Heart left ventricle (tissue), 16 donors: ENCODE results near the gene S100PBP. TPM values are rescaled to one million over a fixed set of nuclear protein-coding genes. Genes with fewer than 3 reads are reported as not detected.
A peak's percentile ranks its signal among the peaks of the same experiment; 100 is the strongest.

Experiments
- ATAC-seq, 4 donors: fragments of 200-7000 bp; cut with Tn5 transposase; one replicate each; pipeline ENCODE4 v1.9.1; 2020 to 2022; ENCODE audit warnings: moderate library complexity in 4 of 4, mild to moderate bottlenecking in 3 of 4, moderate number of reproducible peaks in 1 of 4
- DNase-seq, 5 donors: peaks; one replicate each; pipeline ENCODE4 v3.0.0-alpha.2; 2020
- H3K27ac ChIP-seq, 12 donors: fragments of 200-600 bp; sonication (generic) in 4 of 12; one replicate each; pipeline versions ENCODE4 v1.5.0 to v1.8.0; 2016 to 2022; ENCODE audit warnings: mild to moderate bottlenecking in 2 of 12
- H3K27me3 ChIP-seq, 9 donors: fragments of 200-600 bp; sonication (generic) in 2 of 9; one replicate each; pipeline versions ENCODE4 v1.5.1 to v1.8.0; 2016 to 2022; ENCODE audit warnings: mild to moderate bottlenecking in 3 of 9
- H3K36me3 ChIP-seq, 9 donors: fragments of 200-600 bp; sonication (generic) in 2 of 9; one replicate each; pipeline versions ENCODE4 v1.5.0 to v1.8.0; 2018 to 2022; ENCODE audit warnings: mild to moderate bottlenecking in 2 of 9
- H3K4me1 ChIP-seq, 12 donors: fragments of 200-600 bp; sonication (generic) in 4 of 12; one replicate each; pipeline versions ENCODE4 v1.5.0 to v1.8.0; 2016 to 2022; ENCODE audit warnings: mild to moderate bottlenecking in 3 of 12
- H3K4me3 ChIP-seq, 12 donors: fragments of 200-600 bp; sonication (generic) in 4 of 12; one replicate each; pipeline versions ENCODE4 v1.5.0 to v1.8.0; 2017 to 2022; ENCODE audit warnings: mild to moderate bottlenecking in 9 of 12, moderate library complexity in 4 of 12
- H3K9me3 ChIP-seq, 12 donors: fragments of 200-600 bp; sonication (generic) in 4 of 12; one replicate each; pipeline versions ENCODE4 v1.5.0 to v1.8.0; 2016 to 2022; ENCODE audit warnings: mild to moderate bottlenecking in 1 of 12
- POLR2A ChIP-seq, 2 donors: fragments of 450-650 bp; IDR thresholded peaks; one replicate each; pipeline ENCODE4 v1.6.1; 2017; ENCODE audit warnings: antibody characterized with exemption in 2 of 2, mild to moderate bottlenecking in 2 of 2, moderate library complexity in 2 of 2
- WGBS, 4 donors: extraction: QIAGEN DNeasy Blood & Tissue Kit in 2 of 4; methylation state at CpG; one replicate each; pipeline versions ENCODE4 v1.1.5 to v1.1.7; 2013 to 2018; 5-methylcytosine and 5-hydroxymethylcytosine counted together
- intact Hi-C, 10 donors: fragments of 100-400 bp; cut with DNase I; formaldehyde crosslinking; loops; one replicate each; pipeline versions ENCODE4 v1.11.1 to v1.14.2; 2022
- polyA plus RNA-seq, 2 donors: library from polyadenylated mRNA; stranded (reverse); fragments of 200-250 nt; gene quantifications; one replicate each; pipeline ENCODE4 v1.2.3, GENCODE V29; 2013
- total RNA-seq, 9 donors: library from RNA; depleted of rRNA in 2 of 9; stranded (reverse); fragments of >200 nt in 2 of 9; fragmentation: NEBNext Ultra II Directional in 3 of 9; extraction: Animal tissue kit (Norgen Biotek cat#: 25700) in 3 of 9; gene quantifications; one replicate each; pipeline versions ENCODE4 v1.1.0 to v1.2.4, GENCODE V29; 2016 to 2023
- TF ChIP-seq, protein P1 (sequence below), 12 donors: fragments of 200-600 bp; sonication (generic) in 4 of 12; IDR thresholded peaks; one replicate each; pipeline versions ENCODE4 v1.5.0 to v1.8.0; 2018 to 2022; ENCODE audit warnings: antibody characterized with exemption in 12 of 12, mild to moderate bottlenecking in 5 of 12
- donor health status: ischemic (EF 13 %, LVEDD 7.1; RV severe dilation, severe dysfunction).
- donor health status: healthy with polysubstance abuse.
- donor health status: DM: no; HTN: yes; CAD: no.
- donor health status: DM: no; HTN: no; CAD: no.
- donor health status: ischemic (EF 25% LVEDD 6.9; RV normal size, moderate dysfunction).
- donor health status: ischemic (EF 25% LVEDD 5.7; RV mildly dilated, moderate dysfunction).
- donor health status: healthy.
- donor health status: DM: yes; HTN: yes; CAD: no.
- donor health status: ischemic (EF 35%, LVEDD 5.7; RV mildly dilated, moderate dysfunction).
- donor health status: nonischemic (EF 11% LVEDD 7.7; RV severe dilation, severe dysfunction).
- donor health status: DM: yes; HTN: yes; CAD: no.
- donor health status: PGD.
- donor health status: ischemic (EF 29% LVEDD 5.4; RV normal size, mild dysfunction).
- donor health status: nonischemic (EF 23%, LVEDD 6.1; RV moderate dilation, normal function).

Gene S100PBP
- total and polyA plus RNA-seq, 11 donors = 5.8 to 21.2 (median 10.7) TPM

DNA sequence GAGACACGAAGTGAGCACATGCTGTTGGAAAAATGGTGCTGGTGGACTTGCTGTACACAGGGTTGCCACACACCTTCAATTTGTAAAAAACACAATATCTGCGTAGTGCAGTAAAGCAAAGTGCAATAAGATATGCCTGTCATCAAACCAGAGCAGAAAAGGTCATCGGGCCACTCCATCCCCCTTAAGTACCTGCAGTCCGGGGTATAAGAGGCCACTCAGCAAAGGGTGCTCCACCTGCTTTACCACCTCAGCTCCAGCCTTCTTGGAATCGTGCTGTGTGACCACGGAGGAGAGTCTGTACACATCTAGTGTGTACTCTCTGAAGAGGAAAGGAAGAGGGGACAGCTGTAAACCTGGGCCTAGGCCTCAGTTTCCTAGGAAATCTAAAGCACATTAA is 11.2 kb upstream of the S100PBP start:
- H3K27me3 ChIP-seq = no peaks in the 10 kb centered on the region
- no peak overlapping the region for H3K27ac ChIP-seq
- peaks cover 2 to 77% (median 60%) of the 10 kb centered on the region in 9 donors for H3K36me3 ChIP-seq
- 59 to 69% (median 68%) methylated on average over 6 of the region's 6 CpGs for WGBS, 4 donors
- no peak for DNase-seq
- H3K4me1 ChIP-seq = peaks cover 0 to 20% (median 2%) of the 10 kb centered on the region in 12 donors
- H3K4me3 ChIP-seq = no peak overlapping the region
- no peak for TF ChIP-seq POLR2A (IDR thresholded peaks at IDR 0.05)
- TF ChIP-seq, protein P1, sequence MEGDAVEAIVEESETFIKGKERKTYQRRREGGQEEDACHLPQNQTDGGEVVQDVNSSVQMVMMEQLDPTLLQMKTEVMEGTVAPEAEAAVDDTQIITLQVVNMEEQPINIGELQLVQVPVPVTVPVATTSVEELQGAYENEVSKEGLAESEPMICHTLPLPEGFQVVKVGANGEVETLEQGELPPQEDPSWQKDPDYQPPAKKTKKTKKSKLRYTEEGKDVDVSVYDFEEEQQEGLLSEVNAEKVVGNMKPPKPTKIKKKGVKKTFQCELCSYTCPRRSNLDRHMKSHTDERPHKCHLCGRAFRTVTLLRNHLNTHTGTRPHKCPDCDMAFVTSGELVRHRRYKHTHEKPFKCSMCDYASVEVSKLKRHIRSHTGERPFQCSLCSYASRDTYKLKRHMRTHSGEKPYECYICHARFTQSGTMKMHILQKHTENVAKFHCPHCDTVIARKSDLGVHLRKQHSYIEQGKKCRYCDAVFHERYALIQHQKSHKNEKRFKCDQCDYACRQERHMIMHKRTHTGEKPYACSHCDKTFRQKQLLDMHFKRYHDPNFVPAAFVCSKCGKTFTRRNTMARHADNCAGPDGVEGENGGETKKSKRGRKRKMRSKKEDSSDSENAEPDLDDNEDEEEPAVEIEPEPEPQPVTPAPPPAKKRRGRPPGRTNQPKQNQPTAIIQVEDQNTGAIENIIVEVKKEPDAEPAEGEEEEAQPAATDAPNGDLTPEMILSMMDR (IDR thresholded peaks at IDR 0.05) = no peak
- no peaks in the 10 kb centered on the region for H3K9me3 ChIP-seq
- ATAC-seq = peak in 2 of 4 donors; percentile 21 to 43
- intact Hi-C loops = no loop called here

DNA sequence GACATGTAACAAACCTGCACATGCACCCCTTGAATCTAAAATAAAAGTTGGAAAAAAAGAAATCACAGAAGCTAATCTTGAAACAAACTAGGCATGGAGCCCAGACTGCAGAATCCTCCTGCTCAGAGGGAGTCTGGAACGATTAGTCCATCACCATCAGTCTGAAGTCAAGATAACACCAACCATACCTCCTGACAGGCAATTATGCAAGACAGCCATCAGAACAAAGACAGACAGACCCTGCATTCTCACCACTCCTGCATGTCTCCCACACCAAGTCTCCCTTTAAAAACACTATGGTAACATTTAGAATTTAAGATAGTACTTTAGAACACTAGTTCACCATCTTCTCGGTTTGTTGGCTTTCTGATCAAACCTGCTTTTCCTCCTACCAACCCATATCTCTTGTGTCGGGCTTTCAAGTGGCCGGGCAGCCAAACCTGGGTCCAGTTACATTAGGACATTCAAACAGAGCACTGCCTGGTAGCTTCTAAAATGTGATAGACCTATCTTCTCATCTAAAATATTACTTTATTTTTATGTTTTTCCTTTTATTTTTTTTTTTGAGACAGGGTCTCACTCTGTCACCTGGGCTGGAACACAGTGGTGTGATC is 10.4 kb upstream of the S100PBP start:
- Histone ChIP-seq H3K27ac (no peak overlapping the region), H3K4me1 (peaks cover 0 to 20% (median 2%) of the 10 kb centered on the region in 12 donors), H3K9me3 (no peaks in the 10 kb centered on the region), H3K4me3 (no peak overlapping the region), H3K36me3 (peaks cover 2 to 73% (median 56%) of the 10 kb centered on the region in 9 donors), H3K27me3 (no peaks in the 10 kb centered on the region)
- WGBS, 4 donors = 43 to 50% (median 47%) methylated on average over 4 of the region's 4 CpGs
- ATAC-seq (peak in 2 of 4 donors; percentile 73 to 83), DNase-seq (no peak)
- intact Hi-C loops = no loop called here
- TF ChIP-seq POLR2A (IDR thresholded peaks at IDR 0.05) = no peak
- TF ChIP-seq, protein P1 (IDR thresholded peaks at IDR 0.05) = no peak

DNA sequence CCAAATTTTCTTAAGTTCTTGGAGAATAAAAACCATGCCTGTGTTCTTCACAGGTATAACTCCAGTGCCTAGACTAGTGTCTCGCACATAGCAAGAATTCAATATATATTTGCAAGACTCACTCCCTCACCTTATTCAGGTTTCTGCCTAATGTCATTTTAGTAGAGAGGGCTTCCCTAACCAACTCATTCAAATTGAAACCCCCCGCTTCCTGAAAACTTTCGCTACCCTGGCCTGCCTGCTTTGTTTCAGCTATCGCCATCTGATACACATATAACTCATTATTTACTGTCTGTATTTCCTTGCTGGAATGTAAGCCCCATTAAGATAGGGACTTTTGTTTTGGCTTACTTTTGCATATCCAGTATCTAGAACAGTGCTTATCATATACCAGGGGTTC is 8.9 kb upstream of the S100PBP start:
- no peak for TF ChIP-seq POLR2A (IDR thresholded peaks at IDR 0.05)
- TF ChIP-seq, protein P1 (IDR thresholded peaks at IDR 0.05) = no peak
- 95 to 98% (median 97%) methylated on average over 4 of the region's 4 CpGs for WGBS, 4 donors
- Histone ChIP-seq H3K4me1 (peaks cover 0 to 28% (median 5%) of the 10 kb centered on the region in 12 donors), H3K9me3 (no peaks in the 10 kb centered on the region), H3K27me3 (no peaks in the 10 kb centered on the region), H3K4me3 (no peak overlapping the region), H3K27ac (no peak overlapping the region), H3K36me3 (peaks cover 2 to 68% (median 44%) of the 10 kb centered on the region in 9 donors)
- intact Hi-C loops = no loop called here
- no peak for DNase-seq
- ATAC-seq = no peak

DNA sequence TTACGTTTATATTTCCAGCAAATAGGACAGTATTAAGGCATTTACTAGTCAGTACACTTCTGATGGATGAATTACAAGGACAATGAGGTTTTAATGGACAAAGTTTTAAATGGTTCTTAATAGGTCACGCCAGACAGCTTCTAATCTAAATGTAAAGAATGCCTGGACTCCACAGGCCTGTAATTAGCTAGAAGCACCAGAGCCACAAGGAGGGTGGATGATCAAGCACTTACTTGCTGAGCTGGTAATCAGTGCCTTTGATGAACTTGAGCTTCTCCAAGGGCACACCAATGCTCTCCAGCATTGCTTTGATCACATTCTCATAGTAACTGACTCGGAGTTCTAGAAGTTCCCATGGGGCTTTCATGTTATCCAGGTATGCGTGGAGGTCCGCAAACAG is 7.1 kb upstream of the S100PBP start:
- DNase-seq = no peak
- WGBS, 4 donors = 77 to 86% (median 83%) methylated on average over 5 of the region's 5 CpGs
- no peaks in the 10 kb centered on the region for H3K27me3 ChIP-seq
- intact Hi-C loops = loop anchor here in 1 of 10 donors (10.0 kb wide), 1 partner anchor 274 kb away; the partner anchor contains the start of gene AZIN2
- no peak for ATAC-seq
- no peak overlapping the region for H3K27ac ChIP-seq
- TF ChIP-seq, protein P1 (IDR thresholded peaks at IDR 0.05) = no peak
- no peak for TF ChIP-seq POLR2A (IDR thresholded peaks at IDR 0.05)
- H3K4me3 ChIP-seq = no peak overlapping the region
- H3K4me1 ChIP-seq = peaks cover under 1 to 33% (median 12%) of the 10 kb centered on the region in 12 donors
- H3K36me3 ChIP-seq = peaks cover 2 to 70% (median 42%) of the 10 kb centered on the region in 9 donors
- no peaks in the 10 kb centered on the region for H3K9me3 ChIP-seq
